K562 (cell line): ENCODE data around the gene OSBPL10. TPM values are rescaled to one million over a fixed set of nuclear protein-coding genes. Genes with fewer than 3 reads are reported as not detected.
A peak's percentile ranks its signal among the peaks of the same experiment; 100 is the strongest.

Source experiments
- ATAC-seq: fragments of 200-7000 bp; cut with Tn5 transposase; 3 replicates; pipeline ENCODE4 v1.9.1; 2020; ENCODE audit warnings: moderate library complexity
- BruUV-seq: library from RNA; stranded (reverse); fragments of 400-500 nt; replicated peaks from 2 replicates; lab custom pipeline; 2021; lab: Mats Ljungman, UMichigan
- CTCF ChIA-PET: fragments of 300-600 bp; formaldehyde crosslinking; extraction: SDS; loops from one replicate; lab custom pipeline; 2021; ENCODE audit warnings: low intra/inter-chr PET ratio; lab: Yijun Ruan, JAX
- POLR2A ChIA-PET: fragments of 300-600, 350-650 bp; sonication (Branson Sonifier 250); formaldehyde crosslinking; extraction: SDS; loops from one replicate; lab custom pipeline; 2021; ENCODE audit warnings: antibody characterized with exemption, inconsistent platforms; lab: Yijun Ruan, JAX
- DNase-seq, 4 experiments: peaks; one replicate each; pipeline versions ENCODE4 v3.0.0 to v3.0.0-alpha.2; 2011 to 2018; ENCODE audit warnings: low spot score in 3 of 4, mixed read lengths in 3 of 4; ENCODE audit errors: extremely low read depth in 1 of 4
- FAIRE-seq: peaks from 2 replicates; lab custom pipeline; 2011; peaks lifted over from hg19 to GRCh38; lab: Jason Lieb, UNC
- H2AFZ ChIP-seq: 2 replicates; pipeline ENCODE4 v1.6.0; 2011; ENCODE audit warnings: low read depth, low read length, control low read depth, inconsistent platforms
- H3K27ac ChIP-seq: fragments of 200-600 bp; 3 replicates; pipeline ENCODE4 v1.8.0; 2011; ENCODE audit warnings: low read depth, mild to moderate bottlenecking, control low read depth, inconsistent platforms, low read length, moderate library complexity, mixed read lengths; ENCODE audit errors: extremely low read depth
- H3K27me3 ChIP-seq, 2 experiments: fragments of 300-600 bp in 1 of 2; 2 replicates in 1 of 2; 3 replicates in 1 of 2; pipeline versions ENCODE4 v1.6.0 to v1.8.0; 2011; ENCODE audit warnings: inconsistent platforms in 2 of 2, low read length in 2 of 2, mild to moderate bottlenecking in 1 of 2, mixed read lengths in 1 of 2, moderate library complexity in 1 of 2; ENCODE audit not compliant: control insufficient read depth in 2 of 2, insufficient read depth in 2 of 2
- H3K36me3 ChIP-seq: fragments of 300-600 bp; 3 replicates; pipeline ENCODE4 v1.8.0; 2011; ENCODE audit warnings: mild to moderate bottlenecking, low read length, inconsistent platforms; ENCODE audit not compliant: control insufficient read depth, insufficient read depth
- H3K4me1 ChIP-seq, 2 experiments: fragments of 200-600 bp in 1 of 2; replicated peaks in 1 of 2; 2 replicates in 1 of 2; 3 replicates in 1 of 2; pipeline versions ENCODE4 v1.5.1 to v1.8.0; 2011; ENCODE audit warnings: inconsistent platforms in 2 of 2, low read length in 2 of 2, mild to moderate bottlenecking in 1 of 2, mixed read lengths in 1 of 2, moderate library complexity in 1 of 2; ENCODE audit not compliant: control insufficient read depth in 2 of 2, insufficient read depth in 2 of 2
- H3K4me2 ChIP-seq: 2 replicates; pipeline ENCODE4 v1.6.1; 2011; ENCODE audit warnings: low read length, control low read depth, inconsistent platforms, mixed read lengths; ENCODE audit not compliant: insufficient read depth
- H3K4me3 ChIP-seq: fragments of 200-600 bp; sonication (generic), shearing (Covaris generic); 2 replicates; pipeline ENCODE4 v1.5.1; 2016; ENCODE audit warnings: control low read depth, inconsistent platforms
- H3K79me2 ChIP-seq: fragments of 200-600 bp; 3 replicates; pipeline ENCODE4 v1.8.0; 2011; ENCODE audit warnings: low read length, inconsistent platforms; ENCODE audit not compliant: control insufficient read depth, insufficient read depth
- H3K9ac ChIP-seq, 2 experiments: 2 replicates each; pipeline versions ENCODE4 v1.6.0 to v1.6.1; 2011; ENCODE audit warnings: low read depth in 2 of 2, low read length in 2 of 2, control low read depth in 1 of 2, inconsistent platforms in 1 of 2, mild to moderate bottlenecking in 1 of 2, mixed read lengths in 1 of 2; ENCODE audit not compliant: insufficient read depth in 1 of 2
- H3K9me1 ChIP-seq: one replicate; pipeline ENCODE4 v1.6.0; 2011; ENCODE audit warnings: inconsistent platforms, mild to moderate bottlenecking, low read length, moderate library complexity; ENCODE audit not compliant: control insufficient read depth, insufficient read depth
- H3K9me3 ChIP-seq: replicated peaks from 2 replicates; pipeline ENCODE4 v1.5.1; 2011; ENCODE audit warnings: low read depth, low read length, inconsistent platforms; ENCODE audit not compliant: control insufficient read depth, insufficient read depth
- H4K20me1 ChIP-seq: replicated peaks from 2 replicates; pipeline ENCODE4 v1.6.1; 2011; ENCODE audit warnings: low read length, inconsistent platforms, mixed read lengths; ENCODE audit not compliant: control insufficient read depth, insufficient read depth
- CEBPB ChIP-seq: fragments of 450-650 bp; IDR thresholded peaks from 2 replicates; pipeline ENCODE4 v1.6.1; 2016; ENCODE audit warnings: missing genetic modification characterization, missing compliant biosample characterization
- POLR2G ChIP-seq: fragments of 200-400 bp; formaldehyde crosslinking; IDR thresholded peaks from 2 replicates; pipeline ENCODE4 v1.6.1; 2017; ENCODE audit warnings: low read depth, mild to moderate bottlenecking, antibody characterized with exemption, low read length, moderate library complexity
- RAD51 ChIP-seq: fragments of 450-650 bp; IDR thresholded peaks from 2 replicates; pipeline ENCODE4 v1.7.1; 2016; ENCODE audit warnings: low read depth, mild to moderate bottlenecking, borderline replicate concordance
- WGBS: fragments of 100-300 bp; shearing (Covaris generic); methylation state at CpG from one replicate; pipeline ENCODE4 v1.1.6; 2016; ENCODE audit warnings: low coverage, mixed read lengths; ENCODE audit not compliant: insufficient coverage; ENCODE audit errors: missing lambda C conversion rate; 5-methylcytosine and 5-hydroxymethylcytosine counted together
- in situ Hi-C: fragments of 300-500 bp; cut with MboI; formaldehyde crosslinking; loops from 4 replicates; pipeline ENCODE4 v1.15.0; 2018; ENCODE audit warnings: inconsistent platforms, mixed read lengths
- intact Hi-C: fragments of 100-400 bp; cut with micrococcal nuclease; formaldehyde crosslinking; loops from 2 replicates; pipeline ENCODE4 v1.14.2; 2022
- polyA plus RNA-seq, 8 experiments: library from polyadenylated mRNA; depleted of rRNA in 4 of 8; stranded (reverse) in 5 of 8; unstranded in 3 of 8; fragments of >200 nt; fragmentation: Nextera tagmentation in 2 of 8; fragmentation: Illumina TruSeq in 1 of 8; extraction: Ambion mirVana in 2 of 8; extraction: Trizol in 1 of 8; gene quantifications; 2 replicates each; pipeline versions ENCODE4 v1.2.1 to v1.2.3, GENCODE V29; 2011 to 2014; ENCODE audit warnings: inconsistent platforms in 1 of 8, missing spikeins in 1 of 8
- total RNA-seq, 7 experiments: library from RNA; depleted of rRNA in 6 of 7; stranded (reverse); fragments of >200 nt in 6 of 7; fragmentation: Illumina TruSeq in 2 of 7; extraction: Trizol in 2 of 7; gene quantifications; 2 replicates each; pipeline versions ENCODE4 v1.2.1 to v1.2.3, GENCODE V29; 2011 to 2021; ENCODE audit warnings: low replicate concordance in 1 of 7
- TF ChIP-seq, protein P1 (sequence below): fragments of 450-650 bp; formaldehyde crosslinking; IDR thresholded peaks from 2 replicates; pipeline ENCODE4 v1.4.0; 2020; ENCODE audit warnings: mild to moderate bottlenecking, mixed read lengths
- TF ChIP-seq, protein P2 (sequence below): fragments of 450-650 bp; formaldehyde crosslinking; IDR thresholded peaks from 2 replicates; pipeline ENCODE4 v1.4.0; 2020; ENCODE audit warnings: mild to moderate bottlenecking, moderate library complexity

Gene OSBPL10
- total and polyA plus RNA-seq, 9 of the 15 experiments (the other 6 are each of a cell fraction or from before 2014, with no cell fraction given) = 0.03 to 0.19 (median 0.14) TPM; not detected in 2

DNA sequence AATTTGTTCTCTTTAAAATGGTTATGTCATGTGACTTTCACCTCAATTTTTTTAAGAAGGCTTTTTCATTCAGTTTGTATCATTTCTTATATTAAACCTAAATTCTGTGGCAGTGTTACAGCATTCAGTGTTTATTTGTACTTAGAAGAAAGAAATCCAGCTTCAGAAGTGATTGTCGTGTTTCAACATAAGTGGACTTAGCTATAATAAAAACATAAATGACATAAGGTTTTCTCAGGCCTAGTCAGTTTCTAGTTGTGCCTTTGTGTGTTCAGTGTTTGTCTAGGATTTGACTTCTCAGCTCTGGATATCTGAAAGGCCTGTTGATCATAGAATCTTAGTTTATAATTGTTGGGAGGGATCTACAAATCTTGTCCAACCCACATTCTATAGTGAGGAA, 367.9 kb downstream of the OSBPL10 start:
- H3K4me3 ChIP-seq = no peak overlapping the region
- no peaks in the 10 kb centered on the region for H3K27me3 ChIP-seq
- peaks cover 46% of the 10 kb centered on the region for H3K79me2 ChIP-seq
- no peaks in the 10 kb centered on the region for H3K9me3 ChIP-seq
- no peaks in the 10 kb centered on the region for H3K9me1 ChIP-seq
- H3K27ac ChIP-seq = no peak overlapping the region
- H3K4me1 ChIP-seq = no peaks in the 10 kb centered on the region
- no peak overlapping the region for H2AFZ ChIP-seq
- no peak overlapping the region for H3K4me2 ChIP-seq
- no peak for DNase-seq
- intact Hi-C loops = no loop called here
- no peak for ATAC-seq
- ChIA-PET CTCF (no interaction called here), POLR2A (no interaction called here)
- in situ Hi-C loops = no loop called here
- H3K9ac ChIP-seq = no peak overlapping the region
- FAIRE-seq = no peak
- TF ChIP-seq POLR2G (no peak), CEBPB (tag) (0 out of 2 replicates have a peak, but pooled peaks have one; percentile 4), RAD51 (0 out of 2 replicates have a peak, but pooled peaks have one; percentile 17)
- TF ChIP-seq, protein P1, sequence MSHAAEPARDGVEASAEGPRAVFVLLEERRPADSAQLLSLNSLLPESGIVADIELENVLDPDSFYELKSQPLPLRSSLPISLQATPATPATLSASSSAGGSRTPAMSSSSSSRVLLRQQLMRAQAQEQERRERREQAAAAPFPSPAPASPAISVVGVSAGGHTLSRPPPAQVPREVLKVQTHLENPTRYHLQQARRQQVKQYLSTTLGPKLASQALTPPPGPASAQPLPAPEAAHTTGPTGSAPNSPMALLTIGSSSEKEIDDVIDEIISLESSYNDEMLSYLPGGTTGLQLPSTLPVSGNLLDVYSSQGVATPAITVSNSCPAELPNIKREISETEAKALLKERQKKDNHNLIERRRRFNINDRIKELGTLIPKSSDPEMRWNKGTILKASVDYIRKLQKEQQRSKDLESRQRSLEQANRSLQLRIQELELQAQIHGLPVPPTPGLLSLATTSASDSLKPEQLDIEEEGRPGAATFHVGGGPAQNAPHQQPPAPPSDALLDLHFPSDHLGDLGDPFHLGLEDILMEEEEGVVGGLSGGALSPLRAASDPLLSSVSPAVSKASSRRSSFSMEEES = peak; percentile 77
- TF ChIP-seq, protein P2, sequence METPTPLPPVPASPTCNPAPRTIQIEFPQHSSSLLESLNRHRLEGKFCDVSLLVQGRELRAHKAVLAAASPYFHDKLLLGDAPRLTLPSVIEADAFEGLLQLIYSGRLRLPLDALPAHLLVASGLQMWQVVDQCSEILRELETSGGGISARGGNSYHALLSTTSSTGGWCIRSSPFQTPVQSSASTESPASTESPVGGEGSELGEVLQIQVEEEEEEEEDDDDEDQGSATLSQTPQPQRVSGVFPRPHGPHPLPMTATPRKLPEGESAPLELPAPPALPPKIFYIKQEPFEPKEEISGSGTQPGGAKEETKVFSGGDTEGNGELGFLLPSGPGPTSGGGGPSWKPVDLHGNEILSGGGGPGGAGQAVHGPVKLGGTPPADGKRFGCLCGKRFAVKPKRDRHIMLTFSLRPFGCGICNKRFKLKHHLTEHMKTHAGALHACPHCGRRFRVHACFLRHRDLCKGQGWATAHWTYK = no peak
- TF ChIP-seq, all 486 proteins: peak for 3
- BruUV-seq = no TSS peak
- H4K20me1 ChIP-seq = no peaks in the 10 kb centered on the region
- H3K36me3 ChIP-seq = peaks cover 17% of the 10 kb centered on the region; the same call in 2 of the 3 replicates
- 83% methylated on average over 1 of the region's 1 CpG for WGBS

Other genes with a start within 250 kb of the OSBPL10 start
- not detected in 2 replicates for gene ZNF860, start 488 bp upstream of the OSBPL10 start, total RNA-seq (2014; rRNA removed)
- not detected in 2 replicates for gene ZNF860, start 488 bp upstream of the OSBPL10 start, total RNA-seq (2014; rRNA removed; fragmentation: Illumina TruSeq; extraction: Trizol)
- gene ZNF860, start 488 bp upstream of the OSBPL10 start, total RNA-seq (2015; rRNA removed; fragmentation: Illumina TruSeq; extraction: Trizol) = not detected in 2 replicates
- gene ZNF860, start 488 bp upstream of the OSBPL10 start, total RNA-seq (2021) = not detected in 2 replicates
- gene ZNF860, start 488 bp upstream of the OSBPL10 start, polyA plus RNA-seq (2011; rRNA removed) = not detected in 2 replicates
- not detected in 2 replicates for gene ZNF860, start 488 bp upstream of the OSBPL10 start, polyA plus RNA-seq (2014; fragmentation: Illumina TruSeq; extraction: Trizol)
- not detected for gene ZNF860, start 488 bp upstream of the OSBPL10 start, polyA plus RNA-seq (2014; fragmentation: Nextera tagmentation; extraction: Ambion mirVana)
- gene ZNF860, start 488 bp upstream of the OSBPL10 start, polyA plus RNA-seq (2014; rRNA removed) = not detected in 2 replicates
- gene GPD1L, start 125.4 kb upstream of the OSBPL10 start, total RNA-seq (2014; rRNA removed) = 11.1 and 17.3 TPM in 2 replicates
- gene GPD1L, start 125.4 kb upstream of the OSBPL10 start, total RNA-seq (2014; rRNA removed; fragmentation: Illumina TruSeq; extraction: Trizol) = 13.6 and 14.1 TPM in 2 replicates
- 12.2 and 13.8 TPM in 2 replicates for gene GPD1L, start 125.4 kb upstream of the OSBPL10 start, total RNA-seq (2015; rRNA removed; fragmentation: Illumina TruSeq; extraction: Trizol)
- 12.3 and 14.7 TPM in 2 replicates for gene GPD1L, start 125.4 kb upstream of the OSBPL10 start, total RNA-seq (2021)
- 4.9 and 10.2 TPM in 2 replicates for gene GPD1L, start 125.4 kb upstream of the OSBPL10 start, polyA plus RNA-seq (2011; rRNA removed)
- 12.3 and 14.2 TPM in 2 replicates for gene GPD1L, start 125.4 kb upstream of the OSBPL10 start, polyA plus RNA-seq (2014; fragmentation: Illumina TruSeq; extraction: Trizol)
- gene GPD1L, start 125.4 kb upstream of the OSBPL10 start, polyA plus RNA-seq (2014; fragmentation: Nextera tagmentation; extraction: Ambion mirVana) = 1 to 10 TPM; 1.6 to 4.0 TPM
- gene GPD1L, start 125.4 kb upstream of the OSBPL10 start, polyA plus RNA-seq (2014; rRNA removed) = 9.9 and 10.2 TPM in 2 replicates